GM12892 (cell line): ENCODE measurements around the gene TAB2.

Experiments
- POLR2A ChIP-seq: IDR thresholded peaks from 2 replicates; pipeline ENCODE4 v1.6.1; 2011; ENCODE audit warnings: low read depth, low read length, control low read depth
- POLR2AphosphoS5 ChIP-seq: IDR thresholded peaks from 2 replicates; pipeline ENCODE4 v1.6.1; 2011; ENCODE audit warnings: low read depth, low read length, control low read depth
- TAF1 ChIP-seq: IDR thresholded peaks from 2 replicates; pipeline ENCODE4 v1.6.1; 2011; ENCODE audit warnings: low read depth, mild to moderate bottlenecking, control low read depth, low read length, borderline replicate concordance

- TF ChIP-seq TAF1 (no peak), POLR2AphosphoS5 (no peak), POLR2A (no peak)
These were observed 140.7 kb downstream of the TAB2 start for GRCh38 chr6:149458196-149458595.
